ENCODE data around the gene POU2F2.

Gene POU2F2

DNA sequence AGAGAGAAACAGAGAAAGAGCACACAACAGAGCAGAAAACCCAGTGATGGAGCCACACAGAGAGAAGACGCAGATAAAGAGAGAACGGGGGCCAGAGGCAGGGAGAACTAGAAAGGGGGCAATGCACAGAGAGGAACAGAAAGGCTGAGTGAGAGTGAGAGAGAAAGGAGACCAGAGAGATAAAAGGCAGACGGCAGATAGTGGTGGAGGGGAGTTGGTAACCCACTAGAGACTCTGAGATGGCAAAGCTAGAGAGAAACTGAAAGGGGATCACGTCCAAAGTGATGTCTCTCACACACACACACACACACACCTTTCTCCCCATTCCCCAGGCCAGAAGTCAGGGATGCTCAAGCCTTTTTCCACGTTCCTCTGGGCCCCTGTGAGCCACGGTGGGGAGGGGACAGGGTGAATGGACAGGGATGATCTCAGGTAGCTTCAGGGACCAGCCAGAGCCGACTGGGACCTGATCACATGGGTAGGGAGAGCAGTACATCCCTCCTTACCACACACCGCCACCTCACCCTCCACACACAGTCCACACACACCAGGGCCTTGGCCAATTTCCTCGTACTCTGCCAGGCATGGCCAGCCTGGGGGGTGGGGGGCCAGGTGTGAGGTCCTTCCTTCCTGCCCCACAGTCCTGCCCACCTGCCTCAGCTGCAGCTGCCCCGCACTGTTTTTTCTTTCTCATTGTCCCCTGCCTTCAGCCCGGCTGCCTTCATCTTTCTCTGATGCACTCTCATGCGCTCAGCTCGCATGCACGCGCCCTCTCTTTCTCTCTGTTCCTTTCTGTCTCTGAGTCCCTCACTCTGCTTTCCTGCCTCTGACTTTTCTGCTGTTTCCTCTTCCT lies 22.5 kb upstream of the POU2F2 start:
- no peak for DNase-seq

- DNase-seq, result no peak
Measured at GRCh38 chr19:42153672-42154433, 21.6 kb upstream of the POU2F2 start.

- no peak for DNase-seq
Measured at GRCh38 chr19:42152910-42153671, 20.8 kb upstream of the POU2F2 start.

- DNase-seq, result no peak
Measured at GRCh38 chr19:42151782-42152684, 19.8 kb upstream of the POU2F2 start.

- DNase-seq, result no peak
Measured at GRCh38 chr19:42150911-42151361, 18.7 kb upstream of the POU2F2 start.

DNA sequence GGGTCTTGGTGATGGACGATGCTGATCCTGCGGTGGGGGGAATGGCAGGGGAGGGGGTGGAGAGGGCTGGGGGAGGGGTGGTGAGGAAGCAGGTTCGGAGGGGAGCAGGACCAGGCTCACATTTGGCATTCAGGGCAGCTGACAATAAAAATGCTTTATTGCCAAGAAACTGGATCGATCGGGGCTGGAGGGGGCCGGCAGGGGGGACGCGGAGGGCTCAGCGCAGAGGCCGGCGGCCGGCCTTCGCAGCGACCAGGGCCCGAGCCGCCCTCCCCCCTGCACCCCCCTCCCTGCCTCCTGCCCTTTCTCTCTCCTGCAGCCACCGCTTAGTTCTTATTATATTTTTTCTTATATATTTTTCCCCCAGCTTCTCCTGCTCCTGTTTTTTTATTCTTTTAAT lies 18.1 kb upstream of the POU2F2 start:
- DNase-seq, result no peak

GRCh38 chr19:42149447-42150202 lies 17.4 kb upstream of the POU2F2 start:
- DNase-seq, result no peak

GRCh38 chr19:42148266-42148665 lies 16.0 kb upstream of the POU2F2 start:
- no peak for DNase-seq

DNA sequence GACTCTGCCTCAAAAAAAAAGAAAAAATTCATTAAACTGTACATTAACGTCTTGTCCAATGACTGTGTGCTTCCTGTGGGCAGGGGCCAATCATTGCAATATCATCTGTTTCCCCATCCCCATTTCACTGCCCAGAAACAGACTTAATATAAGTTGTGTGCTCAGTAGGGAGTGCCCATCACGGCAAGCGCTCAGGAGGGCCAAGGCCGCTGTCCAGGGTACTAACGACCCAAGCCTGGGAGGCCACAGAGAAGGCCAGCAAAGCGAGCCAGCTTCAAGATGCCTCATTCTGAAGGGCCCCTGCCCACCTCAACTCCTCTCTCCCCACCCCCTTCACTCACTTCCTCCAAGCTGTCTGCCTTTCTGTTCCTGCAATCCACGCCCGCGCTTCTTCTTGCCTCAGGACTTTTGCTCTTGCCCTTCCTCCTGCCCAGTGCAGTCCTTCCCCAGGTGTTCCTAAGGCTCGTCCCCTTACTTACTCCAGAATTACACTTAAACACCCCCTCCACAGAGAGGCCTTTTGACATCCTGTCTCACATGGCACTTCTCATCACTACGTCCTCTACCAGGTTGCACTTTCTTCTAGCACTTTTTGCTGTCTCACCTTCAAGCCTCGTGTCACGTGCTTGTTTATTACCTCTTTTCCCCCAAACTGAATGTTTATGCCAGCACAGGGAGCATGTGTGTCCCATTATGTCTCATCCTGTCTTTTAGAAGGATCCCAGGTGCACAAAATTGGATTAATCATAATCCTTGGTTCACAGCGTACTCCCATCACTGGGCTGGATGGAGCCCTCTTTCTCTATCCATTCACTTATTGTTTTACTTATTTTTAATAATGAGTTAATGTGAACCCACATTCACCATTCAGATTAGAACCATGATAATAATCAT lies 11.3 kb upstream of the POU2F2 start:
- DNase-seq, result no peak

- DNase-seq, result peak; percentile 68
Measured at GRCh38 chr19:42140125-42140754, 8.0 kb upstream of the POU2F2 start.

DNA sequence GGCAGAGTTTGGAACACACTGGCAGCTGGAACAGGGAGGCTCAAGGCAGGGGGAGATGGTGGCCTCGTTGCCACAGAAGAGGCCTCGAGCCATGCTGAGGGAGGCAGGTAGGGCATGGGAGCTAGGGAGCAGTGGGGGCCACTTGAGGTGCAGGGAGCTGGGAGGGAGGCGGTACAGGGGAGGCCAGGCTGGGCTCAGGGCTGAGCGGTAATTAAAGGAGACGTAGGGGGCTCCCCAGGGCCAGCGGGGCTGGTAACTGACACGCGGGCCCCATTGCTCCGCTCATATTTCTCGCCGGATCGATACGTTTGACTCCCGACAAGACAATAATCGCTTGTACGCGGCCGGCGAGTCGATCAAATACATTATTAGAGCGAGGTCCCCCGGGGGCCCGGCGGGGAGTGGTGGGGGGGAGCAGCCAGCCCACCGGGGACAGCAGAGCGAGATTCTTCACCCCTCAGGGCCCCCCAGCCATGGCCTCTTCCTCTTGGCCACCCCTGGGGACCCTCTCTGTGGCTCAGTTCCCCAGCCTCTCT lies 2.4 kb upstream of the POU2F2 start:
- no peak for DNase-seq

DNA sequence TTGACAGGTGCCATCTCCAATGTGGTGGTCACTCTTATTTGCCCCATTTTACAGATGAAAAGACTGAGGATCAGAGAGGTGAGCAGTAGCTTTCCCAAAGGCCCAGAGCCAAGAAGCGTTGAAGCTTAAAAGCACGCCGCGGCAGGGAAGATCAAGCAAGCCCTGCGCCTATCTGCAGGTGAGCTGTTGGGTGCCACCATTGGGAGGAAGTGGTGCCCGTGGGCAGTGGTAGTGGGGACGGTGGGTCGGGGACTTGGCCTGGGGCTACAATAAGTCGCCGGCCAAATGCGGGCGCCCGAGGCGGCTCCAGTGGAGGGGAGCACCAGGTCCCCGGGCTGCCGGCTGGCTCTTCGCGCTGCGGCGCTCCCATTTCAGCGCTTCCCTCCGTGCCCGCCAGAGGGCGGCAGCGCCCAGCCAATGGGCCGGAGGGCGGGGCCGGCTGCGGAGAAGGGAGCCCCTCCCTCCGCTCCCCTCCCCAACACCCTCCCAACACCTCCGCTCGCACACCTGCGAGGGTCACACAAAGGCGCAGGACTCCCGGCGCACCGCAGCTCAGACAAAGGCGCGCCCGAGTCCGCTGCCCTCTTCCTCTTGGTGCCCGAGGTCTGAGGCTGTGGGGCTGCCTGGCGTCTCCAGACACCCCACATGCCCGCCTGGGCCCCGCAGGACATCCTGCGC lies 744 bp upstream of the POU2F2 start:
- DNase-seq, result peak; percentile 50

GRCh38 chr19:42131149-42132029 lies 857 bp downstream of the POU2F2 start:
- no peak for DNase-seq

- DNase-seq, result no peak
Measured at GRCh38 chr19:42130254-42130573, 2.0 kb downstream of the POU2F2 start.

GRCh38 chr19:42129399-42130253 lies 2.6 kb downstream of the POU2F2 start:
- peak; percentile 83 for DNase-seq

GRCh38 chr19:42126574-42126973 lies 5.7 kb downstream of the POU2F2 start:
- no peak for DNase-seq

DNA sequence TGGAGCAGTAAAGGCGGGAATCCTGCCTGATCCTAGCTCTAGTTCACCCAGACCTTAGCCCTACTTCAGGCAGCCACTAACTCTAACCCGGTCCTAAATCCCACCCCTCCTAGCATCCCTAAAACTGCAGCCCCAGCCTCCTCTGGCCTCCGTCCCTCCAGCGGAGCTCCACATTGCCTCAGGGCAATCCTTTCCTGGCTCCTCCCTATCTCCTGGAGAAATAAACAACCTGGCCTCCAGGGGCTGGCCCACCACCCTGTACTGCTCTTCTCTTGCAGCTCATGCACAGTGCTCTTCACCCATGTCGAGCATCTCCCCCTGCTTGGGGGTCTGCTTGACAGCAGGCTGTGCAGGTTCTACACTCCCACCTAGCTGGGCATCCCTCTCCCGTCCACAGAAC lies 6.7 kb downstream of the POU2F2 start:
- no peak for DNase-seq

Measured in fibroblast of skin of abdomen (primary cell).